H1 (cell line): ENCODE results near the gene KCNH5. TPM values are rescaled to one million over a fixed set of nuclear protein-coding genes. Genes with fewer than 3 reads are reported as not detected.

Experiments
- CTCF ChIA-PET: fragments of 300-600 bp; sonication (Branson Sonifier 250); formaldehyde crosslinking; loops from one replicate; lab custom pipeline; 2021; ENCODE audit not compliant: partially characterized antibody; lab: Charles Lee
- POLR2A ChIA-PET: fragments of 300-600 bp; sonication (Branson Sonifier 250); formaldehyde crosslinking; loops from one replicate; lab custom pipeline; 2021; ENCODE audit warnings: inconsistent platforms; ENCODE audit not compliant: partially characterized antibody; lab: Charles Lee
- DNase-seq, 2 experiments: peaks; one replicate each; pipeline versions ENCODE4 v3.0.0 to v3.0.0-alpha.2; 2010 to 2022; ENCODE audit warnings: low spot score in 2 of 2, low read depth in 1 of 2, mixed read lengths in 1 of 2
- FAIRE-seq: peaks from 2 replicates; lab custom pipeline; 2011; peaks lifted over from hg19 to GRCh38; lab: Jason Lieb, UNC
- H2AFZ ChIP-seq: 2 replicates; pipeline ENCODE4 v1.8.1; 2012; ENCODE audit warnings: low read length, inconsistent platforms
- H2AK5ac ChIP-seq: 2 replicates; pipeline ENCODE4 v1.6.1; 2013; ENCODE audit warnings: low read depth, low read length
- H2BK120ac ChIP-seq: replicated peaks from 2 replicates; pipeline ENCODE3; 2013; ENCODE audit warnings: low read depth, low read length, inconsistent platforms
- H2BK12ac ChIP-seq: 2 replicates; pipeline ENCODE4 v1.6.1; 2013; ENCODE audit warnings: low read depth, low read length
- H2BK15ac ChIP-seq: 2 replicates; pipeline ENCODE4 v1.6.1; 2013; ENCODE audit warnings: low read length
- H2BK20ac ChIP-seq: 2 replicates; pipeline ENCODE4 v1.6.1; 2013; ENCODE audit warnings: low read length
- H2BK5ac ChIP-seq: 2 replicates; pipeline ENCODE4 v1.6.1; 2013; ENCODE audit warnings: low read depth, low read length
- H3K14ac ChIP-seq: 2 replicates; pipeline ENCODE4 v1.6.1; 2013; ENCODE audit warnings: inconsistent platforms; ENCODE audit not compliant: insufficient read length
- H3K18ac ChIP-seq: 2 replicates; pipeline ENCODE4 v1.6.1; 2013; ENCODE audit warnings: low read length; ENCODE audit errors: extremely low read depth
- H3K23ac ChIP-seq: 2 replicates; pipeline ENCODE4 v1.6.1; 2013; ENCODE audit warnings: inconsistent platforms; ENCODE audit not compliant: insufficient read length
- H3K23me2 ChIP-seq: 2 replicates; pipeline ENCODE4 v1.6.1; 2013; ENCODE audit warnings: low read depth, low read length
- H3K27ac ChIP-seq: 2 replicates; pipeline ENCODE4 v1.6.1; 2011; ENCODE audit warnings: low read depth, low read length, inconsistent platforms
- H3K27me3 ChIP-seq, 4 experiments: replicated peaks in 1 of 4; 1 replicate in 1 of 4; 2 replicates in 3 of 4; pipeline versions ENCODE4 v1.6.1 to v1.8.1; 2011 to 2013; ENCODE audit warnings: low read length in 3 of 4, mild to moderate bottlenecking in 3 of 4, inconsistent platforms in 2 of 4, mixed read lengths in 2 of 4, moderate library complexity in 1 of 4; ENCODE audit not compliant: control insufficient read depth in 3 of 4, insufficient read depth in 3 of 4; ENCODE audit errors: extremely low read depth in 1 of 4
- H3K36me3 ChIP-seq, 4 experiments: 2 replicates each; pipeline versions ENCODE4 v1.6.1 to v1.8.1; 2011 to 2013; ENCODE audit warnings: mild to moderate bottlenecking in 4 of 4, low read length in 3 of 4, moderate library complexity in 2 of 4, control low read depth in 1 of 4, inconsistent platforms in 1 of 4; ENCODE audit not compliant: insufficient read depth in 4 of 4, control insufficient read depth in 2 of 4
- H3K4ac ChIP-seq: replicated peaks from 2 replicates; pipeline ENCODE3; 2013; ENCODE audit warnings: low read length, low read depth, mixed read lengths, inconsistent platforms; ENCODE audit not compliant: insufficient read length
- H3K4me1 ChIP-seq, 4 experiments: replicated peaks in 1 of 4; 1 replicate in 1 of 4; 2 replicates in 3 of 4; pipeline versions ENCODE4 v1.6.1 to v1.8.1; 2011 to 2013; ENCODE audit warnings: low read length in 3 of 4, inconsistent platforms in 2 of 4, mixed read lengths in 1 of 4; ENCODE audit not compliant: insufficient read depth in 4 of 4, control insufficient read depth in 3 of 4
- H3K4me2 ChIP-seq, 2 experiments: 2 replicates each; pipeline versions ENCODE4 v1.6.1 to v1.8.1; 2011 to 2013; ENCODE audit warnings: low read depth in 2 of 2, low read length in 2 of 2, control low read depth in 1 of 2, inconsistent platforms in 1 of 2, mild to moderate bottlenecking in 1 of 2; ENCODE audit not compliant: insufficient read depth in 1 of 2
- H3K4me3 ChIP-seq, 4 experiments: fragments of 200-600, 300-600 bp in 1 of 4; sonication (generic), shearing (Covaris generic), sonication (Bioruptor Twin) in 1 of 4; 2 replicates each; pipeline versions ENCODE4 v1.5.1 to v1.8.1; 2011 to 2016; ENCODE audit warnings: low read length in 4 of 4, low read depth in 3 of 4, control low read depth in 2 of 4, inconsistent platforms in 2 of 4, mild to moderate bottlenecking in 2 of 4, mixed read lengths in 1 of 4, moderate library complexity in 1 of 4; ENCODE audit not compliant: insufficient read depth in 2 of 4; ENCODE audit errors: extremely low read depth in 1 of 4
- H3K56ac ChIP-seq: replicated peaks from 2 replicates; pipeline ENCODE3; 2013; ENCODE audit warnings: low read depth, mild to moderate bottlenecking, mixed read lengths, low read length, inconsistent platforms; ENCODE audit not compliant: insufficient read length
- H3K79me1 ChIP-seq: 2 replicates; pipeline ENCODE4 v1.6.1; 2013; ENCODE audit warnings: low read depth, low read length, control low read depth
- H3K79me2 ChIP-seq, 2 experiments: 2 replicates each; pipeline versions ENCODE4 v1.6.1 to v1.8.1; 2012 to 2013; ENCODE audit warnings: low read length in 2 of 2, mild to moderate bottlenecking in 2 of 2, inconsistent platforms in 1 of 2; ENCODE audit not compliant: insufficient read depth in 2 of 2, control insufficient read depth in 1 of 2
- H3K9ac ChIP-seq, 4 experiments: replicated peaks in 1 of 4; 1 replicate in 1 of 4; 2 replicates in 3 of 4; pipeline versions ENCODE4 v1.6.1 to v1.8.1; 2011 to 2013; ENCODE audit warnings: low read depth in 3 of 4, low read length in 3 of 4, control low read depth in 2 of 4, mild to moderate bottlenecking in 2 of 4, moderate library complexity in 2 of 4, inconsistent platforms in 1 of 4; ENCODE audit errors: extremely low read depth in 1 of 4
- H3K9me3 ChIP-seq, 2 experiments: 2 replicates each; pipeline versions ENCODE4 v1.6.1 to v1.8.1; 2012 to 2013; ENCODE audit warnings: mild to moderate bottlenecking in 2 of 2, moderate library complexity in 2 of 2, control low read depth in 1 of 2, inconsistent platforms in 1 of 2, low read depth in 1 of 2, low read length in 1 of 2, mixed read lengths in 1 of 2; ENCODE audit not compliant: insufficient read depth in 2 of 2
- H4K20me1 ChIP-seq, 2 experiments: replicated peaks in 1 of 2; 2 replicates each; pipeline versions ENCODE3 to v1.8.1; 2011 to 2013; ENCODE audit warnings: inconsistent platforms in 2 of 2, low read length in 2 of 2, mild to moderate bottlenecking in 1 of 2; ENCODE audit not compliant: insufficient read depth in 2 of 2, control insufficient read depth in 1 of 2
- H4K5ac ChIP-seq: 2 replicates; pipeline ENCODE4 v1.6.1; 2013; ENCODE audit warnings: low read length, low read depth, mixed read lengths, inconsistent platforms; ENCODE audit not compliant: insufficient read length
- H4K8ac ChIP-seq: 2 replicates; pipeline ENCODE4 v1.8.0; 2013; ENCODE audit warnings: mild to moderate bottlenecking, moderate library complexity, low read length, inconsistent platforms; ENCODE audit not compliant: insufficient read depth; ENCODE audit errors: extremely low read depth
- H4K91ac ChIP-seq: replicated peaks from 2 replicates; pipeline ENCODE3; 2013; ENCODE audit warnings: low read length, mixed read lengths, inconsistent platforms; ENCODE audit not compliant: insufficient read length
- BACH1 ChIP-seq: IDR thresholded peaks from 2 replicates; pipeline ENCODE4 v1.6.1; 2012; ENCODE audit warnings: low read length, improper control_type of control experiment
- CREB1 ChIP-seq: IDR thresholded peaks from 2 replicates; pipeline ENCODE4 v1.6.1; 2012; ENCODE audit warnings: inconsistent platforms
- POLR2A ChIP-seq, 2 experiments: IDR thresholded peaks; 1 replicate in 1 of 2; 2 replicates in 1 of 2; pipeline ENCODE4 v1.6.1; 2011; ENCODE audit warnings: low read depth in 2 of 2, low read length in 2 of 2, mild to moderate bottlenecking in 2 of 2; ENCODE audit errors: control extremely low read depth in 1 of 2
- RAD21 ChIP-seq, 2 experiments: IDR thresholded peaks in 1 of 2; conservative IDR thresholded peaks in 1 of 2; 2 replicates each; pipeline ENCODE4 v1.6.1; 2011; ENCODE audit warnings: low read depth in 2 of 2, low read length in 2 of 2, improper control_type of control experiment in 1 of 2, inconsistent platforms in 1 of 2, mild to moderate bottlenecking in 1 of 2, moderate library complexity in 1 of 2
- RBBP5 ChIP-seq: IDR thresholded peaks from 2 replicates; pipeline ENCODE4 v1.7.1; 2012; ENCODE audit warnings: low read depth, mild to moderate bottlenecking, inconsistent platforms, low read length, moderate library complexity, borderline replicate concordance
- SP4 ChIP-seq: IDR thresholded peaks from 2 replicates; pipeline ENCODE4 v1.6.1; 2012; ENCODE audit warnings: low read length, inconsistent platforms
- TAF1 ChIP-seq: IDR thresholded peaks from 2 replicates; pipeline ENCODE4 v1.6.1; 2011; ENCODE audit warnings: mild to moderate bottlenecking, low read depth, low read length
- USF2 ChIP-seq: IDR thresholded peaks from 2 replicates; pipeline ENCODE4 v1.6.1; 2011; ENCODE audit warnings: low read length, improper control_type of control experiment
- YY1 ChIP-seq: IDR thresholded peaks from 2 replicates; pipeline ENCODE4 v1.6.1; 2011; ENCODE audit warnings: low read depth, mild to moderate bottlenecking, low read length
- WGBS, 2 experiments: shearing (Covaris generic) in 1 of 2; methylation state at CpG; one replicate each; pipeline versions ENCODE4 v1.1.6 to v1.1.7; 2013 to 2015; ENCODE audit warnings: low lambda C conversion rate in 2 of 2, mixed read lengths in 2 of 2, inconsistent platforms in 1 of 2, low coverage in 1 of 2, missing lambda C conversion rate in 1 of 2; ENCODE audit not compliant: insufficient replicate concordance in 2 of 2, insufficient coverage in 1 of 2, insufficient read length in 1 of 2; ENCODE audit errors: extremely low coverage in 1 of 2, missing lambda C conversion rate in 1 of 2; 5-methylcytosine and 5-hydroxymethylcytosine counted together
- polyA plus RNA-seq, 7 experiments: library from polyadenylated mRNA; depleted of rRNA in 3 of 7; stranded (reverse) in 5 of 7; unstranded in 2 of 7; fragments of >200 nt in 5 of 7; fragments of 200-250 nt in 2 of 7; gene quantifications; 1 replicate in 5 of 7; 2 replicates in 1 of 7; 4 replicates in 1 of 7; pipeline versions ENCODE4 v1.2.1 to v1.2.3, GENCODE V29; 2011 to 2013; ENCODE audit warnings: missing spikeins in 2 of 7, mixed read lengths in 2 of 7
- total RNA-seq: library from RNA; stranded (reverse); fragmentation: NEBNext Ultra II Directional; extraction: Animal tissue kit (Norgen Biotek cat#: 25700); gene quantifications from 2 replicates; pipeline ENCODE4 v1.2.1, GENCODE V29; 2021

The KCNH5 gene
- total and polyA plus RNA-seq, 2 of the 8 experiments (the other 6 are each of a cell fraction or from before 2014, with no cell fraction given) = 0.24 to 0.50 TPM

GRCh38 chr14:62943202-62943601 is 102.1 kb downstream of the KCNH5 start:
- POLR2A ChIA-PET = no interaction called here
- H4K8ac ChIP-seq = no peak overlapping the region
- no peaks in the 10 kb centered on the region for H3K23me2 ChIP-seq
- WGBS, 2 experiments = 98% methylated on average over 2 of the region's 2 CpGs; no CpG with 5 or more reads in 1 of the 2 experiments
- no peak overlapping the region for H3K27ac ChIP-seq
- H3K56ac ChIP-seq = no peak overlapping the region
- no peak overlapping the region for H3K14ac ChIP-seq
- no peak overlapping the region for H3K4ac ChIP-seq
- no peaks in the 10 kb centered on the region for H4K20me1 ChIP-seq
- no peak overlapping the region for H4K5ac ChIP-seq
- no peak overlapping the region for H3K4me2 ChIP-seq
- CTCF ChIA-PET = no interaction called here
- no peak overlapping the region for H3K9ac ChIP-seq
- H3K9me3 ChIP-seq = no peaks in the 10 kb centered on the region
- H2BK5ac ChIP-seq = no peak overlapping the region
- FAIRE-seq = no peak
- no peak overlapping the region for H2BK20ac ChIP-seq
- no peak overlapping the region for H2BK120ac ChIP-seq
- TF ChIP-seq CREB1 (no peak), BACH1 (no peak), TAF1 (no peak), RAD21 (IDR thresholded peaks at IDR 0.05 in 1 of 2, conservative IDR thresholded peaks at IDR 0.05 in 1 of 2; ENCODE audit: low read depth in 2 of 2, low read length in 2 of 2) (no peak), SP4 (no peak), POLR2A (IDR thresholded peaks at IDR 0.05; ENCODE audit: control extremely low read depth in 1 of 2, low read depth in 2 of 2, low read length in 2 of 2) (no peak), USF2 (no peak), RBBP5 (no peak), YY1 (no peak)
- H3K18ac ChIP-seq = no peak overlapping the region
- no peak overlapping the region for H3K23ac ChIP-seq
- H3K27me3 ChIP-seq = no peaks in the 10 kb centered on the region
- H3K36me3 ChIP-seq = no peaks in the 10 kb centered on the region
- no peak overlapping the region for H2BK15ac ChIP-seq
- H2BK12ac ChIP-seq = no peak overlapping the region
- DNase-seq = no peak
- no peak overlapping the region for H2AFZ ChIP-seq
- H3K4me1 ChIP-seq = no peaks in the 10 kb centered on the region
- H3K4me3 ChIP-seq = no peak overlapping the region
- no peak overlapping the region for H4K91ac ChIP-seq
- no peaks in the 10 kb centered on the region for H3K79me1 ChIP-seq
- H2AK5ac ChIP-seq = no peak overlapping the region
- H3K79me2 ChIP-seq = no peaks in the 10 kb centered on the region
